PC-3 (cell line): ENCODE results near the gene SH3RF2. TPM values are rescaled to one million over a fixed set of nuclear protein-coding genes. Genes with fewer than 3 reads are reported as not detected.

ENCODE experiments used
- ATAC-seq: fragments of 200-7000 bp; cut with Tn5 transposase; 2 replicates; pipeline ENCODE4 v1.9.1; 2020; ENCODE audit warnings: mild to moderate bottlenecking, moderate library complexity
- BruUV-seq: library from RNA; stranded (reverse); fragments of 400-500 nt; replicated peaks from 2 replicates; lab custom pipeline; 2021; lab: Mats Ljungman, UMichigan
- CTCF ChIA-PET: fragments of 300-600 bp; sonication (Branson Sonifier 250); formaldehyde crosslinking; loops from one replicate; lab custom pipeline; 2022; ENCODE audit warnings: antibody characterized with exemption; lab: Charles Lee
- POLR2A ChIA-PET: fragments of 300-600 bp; sonication (Branson Sonifier 250); formaldehyde crosslinking; loops from one replicate; lab custom pipeline; 2022; ENCODE audit warnings: antibody characterized with exemption; ENCODE audit not compliant: unreplicated experiment; lab: Charles Lee
- DNase-seq: peaks from one replicate; pipeline ENCODE4 v3.0.0-alpha.2; 2015
- H2AFZ ChIP-seq: fragments of 300-600 bp; sonication (generic); 2 replicates; pipeline ENCODE4 v1.6.0; 2016; ENCODE audit warnings: antibody characterized with exemption, low read length
- H3F3A ChIP-seq: fragments of 300-600 bp; sonication (generic); one replicate; pipeline ENCODE4 v1.6.0; 2017; ENCODE audit warnings: antibody characterized with exemption, low read length, control low read depth, mild to moderate bottlenecking; ENCODE audit not compliant: unreplicated experiment
- H3K27ac ChIP-seq: fragments of 300-600 bp; sonication (generic); 2 replicates; pipeline ENCODE4 v1.5.1; 2016; ENCODE audit warnings: mild to moderate bottlenecking, low read length
- H3K27me3 ChIP-seq: fragments of 300-600 bp; sonication (generic); 2 replicates; pipeline ENCODE4 v1.6.1; 2016; ENCODE audit warnings: low read length, mixed read lengths
- H3K36me3 ChIP-seq: fragments of 300-600 bp; sonication (generic); 2 replicates; pipeline ENCODE4 v1.6.1; 2016; ENCODE audit warnings: low read depth, mixed run types, low read length, mixed read lengths
- H3K4me1 ChIP-seq: fragments of 300-600 bp; sonication (generic); 2 replicates; pipeline ENCODE4 v1.5.1; 2016; ENCODE audit warnings: low read length; ENCODE audit not compliant: insufficient read depth
- H3K4me2 ChIP-seq: fragments of 300-600 bp; sonication (generic); 2 replicates; pipeline ENCODE4 v1.6.0; 2016; ENCODE audit warnings: low read length
- H3K4me3 ChIP-seq: fragments of 300-600 bp; sonication (generic); 2 replicates; pipeline ENCODE4 v1.5.1; 2016; ENCODE audit warnings: mild to moderate bottlenecking, low read length, mixed read lengths
- H3K79me2 ChIP-seq: fragments of 300-600 bp; sonication (generic); 2 replicates; pipeline ENCODE4 v1.6.1; 2017; ENCODE audit warnings: low read length, mixed read lengths
- H3K9ac ChIP-seq: fragments of 300-600 bp; sonication (generic); 2 replicates; pipeline ENCODE4 v1.6.0; 2016; ENCODE audit warnings: mild to moderate bottlenecking, low read length
- H3K9me2 ChIP-seq: fragments of 300-600 bp; sonication (generic); replicated peaks from 2 replicates; pipeline ENCODE4 v1.6.1; 2016; ENCODE audit warnings: mixed run types, low read length, mixed read lengths
- H3K9me3 ChIP-seq: fragments of 300-600 bp; sonication (generic); 2 replicates; pipeline ENCODE4 v1.6.1; 2016; ENCODE audit warnings: low read length, mixed read lengths
- H4K20me1 ChIP-seq: fragments of 300-600 bp; sonication (generic); 2 replicates; pipeline ENCODE4 v1.6.1; 2016; ENCODE audit warnings: low read length, mixed read lengths
- CTCF ChIP-seq: fragments of 300-600 bp; sonication (generic); conservative IDR thresholded peaks from 2 replicates; pipeline ENCODE4 v1.5.1; 2017; ENCODE audit warnings: antibody characterized with exemption, low read depth, mild to moderate bottlenecking, low read length
- EZH2 ChIP-seq: fragments of 300-600 bp; sonication (generic); IDR thresholded peaks from one replicate; pipeline ENCODE4 v1.6.1; 2017; ENCODE audit warnings: antibody characterized with exemption, mild to moderate bottlenecking, low read length; ENCODE audit not compliant: unreplicated experiment
- EZH2phosphoT487 ChIP-seq: fragments of 300-600 bp; sonication (generic); IDR thresholded peaks from 2 replicates; pipeline ENCODE4 v1.6.1; 2018; ENCODE audit warnings: mild to moderate bottlenecking, antibody characterized with exemption, low read length, borderline replicate concordance
- intact Hi-C: fragments of 100-400 bp; cut with micrococcal nuclease; formaldehyde crosslinking; loops from 2 replicates; pipeline ENCODE4 v1.9.0; 2023
- total RNA-seq: library from RNA; depleted of rRNA; stranded (reverse); fragments of >200 nt; gene quantifications from 2 replicates; pipeline ENCODE4 v1.2.3, GENCODE V29; 2014

Gene SH3RF2
- total RNA-seq, 1 experiment from 2014 or later: 5.9 TPM

GRCh38 chr5:145969714-145970092 lies 33.3 kb downstream of the SH3RF2 start:
- intact Hi-C loops: loop anchor here (10.0 kb wide), 1 partner anchor 475 kb away; the partner anchor contains the start of gene TCERG1
- no peaks in the 10 kb centered on the region for H3K9me2 ChIP-seq
- no peaks in the 10 kb centered on the region for H4K20me1 ChIP-seq
- DNase-seq (no peak), ATAC-seq (no peak)
- POLR2A ChIA-PET: no interaction called here
- no peak overlapping the region for H3K9ac ChIP-seq
- H2AFZ ChIP-seq: no peak overlapping the region
- CTCF ChIA-PET: no interaction called here
- H3K4me2 ChIP-seq: no peak overlapping the region
- no peaks in the 10 kb centered on the region for H3F3A ChIP-seq
- H3K9me3 ChIP-seq: no peaks in the 10 kb centered on the region
- no TSS peak for BruUV-seq
- no peaks in the 10 kb centered on the region for H3K79me2 ChIP-seq
- H3K4me1 ChIP-seq: peaks cover 4% of the 10 kb centered on the region
- no peak overlapping the region for H3K4me3 ChIP-seq
- no peak overlapping the region for H3K27ac ChIP-seq
- no peaks in the 10 kb centered on the region for H3K27me3 ChIP-seq
- H3K36me3 ChIP-seq: no peaks in the 10 kb centered on the region
- no peak for TF ChIP-seq EZH2phosphoT487
- TF ChIP-seq CTCF: no peak
- TF ChIP-seq EZH2: no peak

- Histone ChIP-seq H3K9me3 (no peaks in the 10 kb centered on the region), H3K9me2 (no peaks in the 10 kb centered on the region), H4K20me1 (no peaks in the 10 kb centered on the region), H3F3A (no peaks in the 10 kb centered on the region), H3K27ac (no peak overlapping the region), H3K9ac (no peak overlapping the region), H3K4me3 (no peak overlapping the region), H3K4me2 (no peak overlapping the region), H3K36me3 (no peaks in the 10 kb centered on the region), H3K4me1 (peaks cover 18% of the 10 kb centered on the region), H2AFZ (no peak overlapping the region), H3K79me2 (no peaks in the 10 kb centered on the region), H3K27me3 (no peaks in the 10 kb centered on the region)
- ChIA-PET POLR2A (no interaction called here), CTCF (no interaction called here)
- DNase-seq (no peak), ATAC-seq (no peak)
- TF ChIP-seq CTCF (no peak), EZH2phosphoT487 (no peak), EZH2 (no peak)
- intact Hi-C loops: no loop called here
- no TSS peak for BruUV-seq
Observed at GRCh38 chr5:145971108-145971507, 34.7 kb downstream of the SH3RF2 start.

DNA sequence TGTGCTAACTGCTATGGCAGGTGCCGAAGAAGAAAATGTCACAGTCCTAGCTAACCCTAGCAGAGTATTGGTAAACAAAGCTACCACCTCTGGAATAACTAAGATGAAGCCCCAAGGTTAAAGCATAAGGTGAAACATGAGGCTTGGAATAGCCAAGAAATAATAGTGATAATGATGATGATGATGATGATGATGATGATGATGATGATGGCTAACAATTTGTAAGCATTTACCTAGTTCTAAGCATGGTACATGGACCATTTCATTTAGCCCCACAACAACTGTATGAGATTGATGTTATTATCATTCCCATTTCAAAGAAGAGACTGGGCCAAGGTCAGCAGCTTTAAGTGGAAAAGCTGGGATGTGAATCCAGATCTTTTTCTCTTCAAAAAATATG lies 35.3 kb downstream of the SH3RF2 start:
- no peak for DNase-seq
- no peak for ATAC-seq
- Histone ChIP-seq H4K20me1 (no peaks in the 10 kb centered on the region), H3K79me2 (no peaks in the 10 kb centered on the region), H3F3A (no peaks in the 10 kb centered on the region), H3K27me3 (no peaks in the 10 kb centered on the region), H3K9me3 (no peaks in the 10 kb centered on the region), H3K36me3 (no peaks in the 10 kb centered on the region), H3K4me2 (no peak overlapping the region), H3K4me3 (no peak overlapping the region), H3K9ac (no peak overlapping the region), H3K9me2 (no peaks in the 10 kb centered on the region), H3K4me1 (peaks cover 24% of the 10 kb centered on the region), H2AFZ (no peak overlapping the region), H3K27ac (no peak overlapping the region)
- ChIA-PET POLR2A (no interaction called here), CTCF (no interaction called here)
- TF ChIP-seq EZH2: no peak
- TF ChIP-seq EZH2phosphoT487: no peak
- no peak for TF ChIP-seq CTCF
- BruUV-seq: no TSS peak
- intact Hi-C loops: no loop called here
